Activated naive CD8-positive, alpha-beta T cell treated with anti-CD3 and anti-CD28 coated beads, Interleukin-2, amount 50 U/mL, for 16 hours (primary cell): ENCODE measurements around the gene CXCR2.
"Not testable (repeated sequence)": the region's sequence is repeated elsewhere in the genome, so short reads cannot be mapped to it uniquely, and the experiment has no call there.

Experiments
- DNase-seq: peaks from one replicate; pipeline ENCODE4 v3.0.0-alpha.2; 2020; ENCODE audit warnings: low read depth, low spot score

Gene CXCR2

GRCh38 chr2:218130377-218130776 lies 4.5 kb downstream of the CXCR2 start:
- no peak for DNase-seq

- DNase-seq, result no peak
These were observed 5.0 kb downstream of the CXCR2 start for GRCh38 chr2:218130822-218131221.

- no peak for DNase-seq
These were observed 11.7 kb downstream of the CXCR2 start for GRCh38 chr2:218137514-218137913.

GRCh38 chr2:218138047-218138446 lies 12.2 kb downstream of the CXCR2 start:
- no peak for DNase-seq

- DNase-seq, result no peak
These were observed 19.3 kb downstream of the CXCR2 start for GRCh38 chr2:218145124-218145523.

- no peak for DNase-seq
These were observed 20.2 kb downstream of the CXCR2 start for GRCh38 chr2:218146056-218146455.

- DNase-seq, result no peak
These were observed 23.3 kb downstream of the CXCR2 start for GRCh38 chr2:218149098-218149497.

GRCh38 chr2:218149848-218150440 lies 24.1 kb downstream of the CXCR2 start:
- DNase-seq, result no peak

- DNase-seq, result no peak
These were observed 26.3 kb downstream of the CXCR2 start for GRCh38 chr2:218152172-218152571.

- no peak for DNase-seq
These were observed 26.9 kb downstream of the CXCR2 start for GRCh38 chr2:218152777-218153176.

- no peak for DNase-seq
These were observed 30.2 kb downstream of the CXCR2 start for GRCh38 chr2:218155953-218156479.

GRCh38 chr2:218161644-218162043 lies 35.8 kb downstream of the CXCR2 start:
- DNase-seq, result no peak

- DNase-seq, result no peak
These were observed 37.0 kb downstream of the CXCR2 start for GRCh38 chr2:218162814-218163213.

GRCh38 chr2:218166791-218167190 lies 41.0 kb downstream of the CXCR2 start, which contains the start of gene CXCR1:
CXCR1 (minus strand) TSS chr2:218166962; CDS start chr2:218165211, 1,751 bp downstream.
- DNase-seq, result no peak

- DNase-seq, result no peak
These were observed 42.2 kb downstream of the CXCR2 start for GRCh38 chr2:218168016-218168415.

GRCh38 chr2:218168635-218169462 lies 43.0 kb downstream of the CXCR2 start:
- peak; percentile 58 for DNase-seq

GRCh38 chr2:218169757-218170546 lies 44.1 kb downstream of the CXCR2 start:
- DNase-seq, result no peak

GRCh38 chr2:218171744-218172143 lies 45.9 kb downstream of the CXCR2 start:
- not testable (repeated sequence) for DNase-seq

GRCh38 chr2:218172845-218173244 lies 47.0 kb downstream of the CXCR2 start:
- DNase-seq, result no peak

- no peak for DNase-seq
These were observed 54.0 kb downstream of the CXCR2 start for GRCh38 chr2:218179782-218180181.

GRCh38 chr2:218180467-218181114 lies 54.8 kb downstream of the CXCR2 start:
- DNase-seq, result no peak

GRCh38 chr2:218184331-218184730 lies 58.5 kb downstream of the CXCR2 start:
- no peak for DNase-seq
